HG03439 (cell line): ENCODE measurements around the gene CHST15.

Source experiments
- ATAC-seq: cut with Tn5 transposase; IDR thresholded peaks from one replicate; pipeline ENCODE4 v1.9.1; 2021; ENCODE audit warnings: mild to moderate bottlenecking, moderate library complexity; ENCODE audit not compliant: unreplicated experiment

The CHST15 gene

DNA sequence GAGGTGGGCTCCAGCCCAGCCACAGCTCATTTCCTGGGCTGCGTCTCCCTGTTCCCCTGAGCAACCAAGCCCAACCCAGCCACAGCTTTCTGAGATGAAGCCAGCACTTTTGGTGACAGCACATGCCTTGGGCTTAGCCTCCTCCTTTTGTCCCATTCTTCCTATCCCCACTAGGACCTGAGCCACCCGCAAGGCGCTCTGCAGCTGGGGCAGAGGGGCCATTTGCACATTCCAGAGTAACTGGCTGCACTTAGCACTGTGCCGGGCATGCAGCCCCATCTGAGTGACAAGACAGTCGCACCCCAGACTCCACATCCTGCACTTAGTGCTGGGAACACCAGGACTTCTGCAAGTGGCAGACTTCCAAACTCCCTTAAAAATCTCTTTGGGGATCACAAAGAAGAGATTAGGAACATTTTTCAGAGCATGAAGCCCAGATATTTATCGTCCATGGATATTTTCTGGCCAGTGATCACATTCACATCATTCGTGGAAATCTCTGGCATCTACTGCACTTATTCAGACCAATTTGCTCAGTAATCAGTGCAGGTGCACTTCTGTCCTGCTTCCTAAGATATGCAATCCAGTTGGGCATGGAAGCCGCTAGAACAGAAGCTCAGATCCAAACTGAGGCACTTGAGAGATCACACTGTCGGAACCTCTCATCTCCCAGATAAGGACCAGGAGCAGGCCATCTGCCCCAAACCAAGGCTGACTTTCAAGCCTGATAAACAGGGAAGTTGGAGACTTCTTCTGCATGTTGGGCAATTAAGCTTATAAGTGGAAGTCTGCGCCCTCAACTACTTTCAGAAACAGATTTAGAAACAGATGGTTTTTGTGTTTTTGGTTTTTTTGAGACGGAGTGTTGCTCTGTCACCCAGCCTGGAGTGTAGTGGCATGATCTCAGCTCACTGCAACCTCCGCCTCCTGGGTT lies 26.4 kb downstream of the CHST15 start:
- no peak for ATAC-seq

DNA sequence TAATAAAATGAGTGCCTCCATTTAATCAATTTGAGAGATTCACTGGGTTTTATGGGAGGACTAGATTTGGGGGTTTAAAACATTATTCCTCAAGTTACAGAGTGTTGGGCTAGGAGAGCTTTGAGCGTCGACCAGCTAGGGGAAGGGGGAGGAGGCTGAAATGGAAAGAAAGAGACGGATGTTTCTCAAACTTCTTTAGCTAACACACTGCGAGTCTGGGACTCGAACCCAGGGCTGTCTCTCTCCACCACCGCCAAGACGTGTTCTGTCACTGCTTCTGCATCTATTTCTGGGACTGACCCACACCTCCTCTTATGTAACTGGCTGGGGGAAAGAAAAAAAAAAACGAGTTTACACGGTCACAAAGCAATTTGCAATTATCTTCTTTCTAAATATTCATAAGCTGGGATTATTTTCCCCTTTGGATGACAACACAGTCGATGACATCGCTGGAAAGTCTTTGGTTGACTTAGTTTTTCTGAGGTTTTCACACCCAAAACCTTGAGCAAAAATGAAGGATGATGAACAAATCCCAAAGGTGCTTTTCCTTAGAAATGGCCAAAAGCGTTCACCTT lies 27.2 kb downstream of the CHST15 start:
- ATAC-seq: no peak

DNA sequence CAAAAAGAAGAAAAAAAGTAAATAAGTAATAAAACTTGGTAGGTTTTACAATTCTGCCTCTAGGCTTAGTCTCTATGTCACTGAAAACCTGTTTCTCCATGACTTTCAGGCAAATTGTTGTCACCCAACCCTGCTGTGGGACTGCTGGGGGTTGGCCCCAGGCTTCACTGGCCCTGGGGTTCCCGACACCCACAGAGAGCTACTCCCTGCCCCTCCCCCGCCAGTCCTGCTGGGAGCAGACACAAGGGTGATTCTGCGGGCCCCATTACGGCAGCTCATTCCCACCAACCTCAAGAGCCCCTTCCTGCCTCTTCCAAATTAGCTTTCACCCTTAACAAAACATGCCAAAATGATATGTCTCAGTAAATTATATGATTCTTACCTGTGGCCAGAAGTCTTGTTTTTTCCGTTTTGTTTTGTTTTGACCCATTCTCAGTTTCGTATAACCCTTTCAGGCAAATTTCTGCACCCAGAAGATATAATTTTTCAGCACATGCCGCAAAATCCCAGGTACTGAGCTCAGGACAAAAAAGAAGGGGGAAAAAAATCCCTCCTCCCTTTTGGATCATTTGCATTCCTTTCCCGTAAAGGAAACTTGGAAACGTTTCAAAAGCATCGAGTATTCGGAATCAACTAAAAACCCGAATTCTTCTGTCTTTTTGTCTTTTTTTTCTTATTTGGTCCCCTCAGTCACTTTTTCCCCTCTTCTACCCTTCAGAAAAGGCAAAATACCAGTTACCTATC lies 27.8 kb downstream of the CHST15 start:
- ATAC-seq: no peak

DNA sequence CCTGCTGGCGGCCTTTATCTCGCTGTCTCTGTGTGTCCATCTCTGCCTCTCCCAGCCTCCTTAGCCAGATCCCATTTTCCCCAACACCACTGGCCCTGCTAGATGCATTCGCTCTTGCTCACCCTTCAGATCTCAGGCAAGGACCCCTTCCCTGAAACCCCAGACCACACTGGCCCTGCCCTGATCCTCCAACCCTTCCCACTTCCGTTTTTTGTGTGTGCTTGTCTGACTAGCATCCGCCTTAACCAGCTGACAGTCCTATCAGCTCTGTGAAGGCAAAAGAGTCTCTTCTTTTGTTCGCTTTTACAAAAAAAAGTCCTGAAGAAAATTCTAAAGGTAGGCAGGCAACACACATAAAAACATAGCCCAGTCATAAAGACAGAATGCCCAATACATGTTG lies 28.7 kb downstream of the CHST15 start:
- no peak for ATAC-seq

DNA sequence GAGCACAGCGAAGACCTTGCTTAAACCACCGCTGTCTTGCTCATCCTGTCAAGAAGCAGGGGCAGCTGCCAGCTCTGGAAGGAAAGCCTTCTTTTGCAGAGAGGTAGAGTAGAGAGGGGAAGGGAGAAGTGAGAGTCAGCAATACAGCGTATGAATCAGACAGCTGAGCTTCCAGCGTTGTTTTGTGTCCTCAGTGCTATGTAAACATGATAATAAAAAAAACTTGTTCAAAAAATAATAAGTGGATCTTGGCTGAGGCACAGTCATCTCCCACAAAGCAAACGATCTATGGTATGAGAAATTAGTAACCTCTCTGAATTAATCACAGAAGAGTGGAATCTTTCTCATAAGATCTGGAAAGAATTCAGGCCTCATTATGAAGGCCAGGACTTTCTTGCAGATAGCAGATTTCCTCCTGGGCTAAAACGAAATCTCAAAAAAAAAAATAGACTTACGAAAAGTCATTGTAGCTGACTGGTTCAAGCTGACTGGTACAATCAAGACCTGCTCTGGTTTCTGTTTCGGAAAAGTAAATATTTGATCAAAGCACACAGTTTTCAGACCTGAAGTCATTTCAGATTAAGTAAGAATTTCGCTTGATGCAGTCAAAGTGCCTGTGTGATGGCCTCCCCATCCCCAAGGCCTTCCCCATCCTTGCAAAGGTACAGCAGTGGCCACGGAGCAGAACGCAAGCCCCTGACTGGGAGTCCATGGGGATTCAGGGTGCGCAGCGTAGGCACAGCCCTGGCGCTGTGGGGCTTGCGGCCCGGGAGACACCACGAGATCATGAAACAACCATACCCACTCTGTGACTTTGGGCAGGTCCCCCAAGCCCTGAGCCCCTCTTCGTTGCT lies 29.4 kb downstream of the CHST15 start:
- no peak for ATAC-seq

DNA sequence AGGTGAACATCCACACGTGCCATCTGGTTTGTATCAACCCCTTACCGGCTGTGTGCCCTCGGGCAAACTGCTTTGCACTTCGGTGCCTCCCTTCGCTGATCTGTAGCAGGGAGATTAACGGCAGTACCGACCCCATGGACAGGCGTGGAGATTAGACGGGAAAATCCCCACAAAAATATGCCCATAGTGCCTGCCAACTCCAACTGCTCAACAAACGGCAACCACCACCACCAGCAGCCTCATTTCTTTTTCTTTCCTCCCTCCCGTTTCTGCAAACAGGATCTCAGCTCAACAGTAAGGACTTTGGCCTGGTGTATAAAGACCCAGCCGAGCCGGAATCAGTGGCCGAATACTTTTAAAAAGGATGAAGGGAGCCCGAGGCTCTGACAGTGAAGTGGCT lies 31.0 kb downstream of the CHST15 start:
- no peak for ATAC-seq

DNA sequence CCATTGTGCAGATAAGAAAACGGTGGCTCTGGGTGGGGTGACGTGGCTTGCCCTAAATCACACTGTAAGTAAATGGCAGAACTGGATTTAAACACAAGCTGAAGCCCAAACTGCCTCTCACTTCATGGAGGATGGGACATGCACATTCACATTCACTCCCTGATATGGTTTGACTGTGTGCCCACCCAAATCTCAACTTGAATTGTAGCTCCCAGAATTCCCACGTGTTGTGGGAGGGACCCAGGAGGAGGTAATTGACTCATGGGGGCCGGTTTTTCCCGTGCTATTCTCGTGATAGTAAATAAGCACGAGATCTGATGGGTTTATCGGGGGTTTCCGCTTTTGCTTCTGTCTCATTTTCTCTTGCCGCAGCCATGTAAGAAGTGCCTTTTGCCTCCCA lies 32.4 kb downstream of the CHST15 start:
- no peak for ATAC-seq

DNA sequence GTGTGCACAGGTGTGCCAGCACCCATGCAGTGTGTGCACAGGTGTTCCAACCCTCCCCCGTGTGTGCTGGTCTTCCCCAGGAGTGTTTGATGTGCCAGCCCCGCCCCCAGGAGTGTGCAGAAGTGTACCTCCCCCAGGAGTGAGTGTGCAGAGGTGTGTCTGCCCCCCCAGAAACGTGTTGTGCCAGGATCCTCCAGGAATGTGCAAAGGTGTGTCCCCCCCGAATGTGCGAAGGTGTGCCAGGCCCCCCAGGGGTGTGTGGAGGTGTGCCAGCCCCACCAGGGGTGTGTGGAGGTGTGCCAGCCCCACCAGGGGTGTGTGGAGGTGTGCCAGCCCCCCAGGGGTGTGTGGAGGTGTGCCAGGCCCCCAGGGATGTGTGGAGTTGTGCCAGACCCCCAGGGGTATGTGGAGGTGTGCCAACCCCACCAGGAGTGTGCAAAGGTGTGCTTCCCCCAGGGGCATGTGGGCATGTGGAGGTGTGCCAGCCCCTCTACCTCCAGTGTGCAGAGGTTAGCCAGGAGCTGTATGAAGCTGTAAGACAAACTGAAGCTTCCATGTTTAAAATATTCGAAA lies 33.2 kb downstream of the CHST15 start:
- ATAC-seq: no peak

DNA sequence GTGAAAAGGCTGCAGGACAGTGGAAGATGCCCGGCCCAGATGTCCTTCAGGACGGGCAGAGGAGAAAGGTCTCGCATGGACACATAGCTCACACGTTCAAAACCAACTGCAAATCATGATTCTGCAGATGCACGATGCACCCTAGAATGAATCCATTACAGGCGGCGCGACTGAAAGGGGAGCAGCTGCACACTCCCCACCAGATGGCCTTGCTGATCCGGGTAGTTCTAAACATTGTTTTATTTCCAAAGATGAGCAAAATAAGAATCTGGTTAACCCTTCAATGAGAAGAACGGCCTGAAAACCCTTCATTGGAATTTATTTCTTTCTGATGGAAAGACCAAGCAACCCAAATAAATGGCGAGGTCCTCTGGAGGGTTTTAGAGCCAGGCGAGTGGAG lies 33.8 kb downstream of the CHST15 start:
- ATAC-seq: no peak

DNA sequence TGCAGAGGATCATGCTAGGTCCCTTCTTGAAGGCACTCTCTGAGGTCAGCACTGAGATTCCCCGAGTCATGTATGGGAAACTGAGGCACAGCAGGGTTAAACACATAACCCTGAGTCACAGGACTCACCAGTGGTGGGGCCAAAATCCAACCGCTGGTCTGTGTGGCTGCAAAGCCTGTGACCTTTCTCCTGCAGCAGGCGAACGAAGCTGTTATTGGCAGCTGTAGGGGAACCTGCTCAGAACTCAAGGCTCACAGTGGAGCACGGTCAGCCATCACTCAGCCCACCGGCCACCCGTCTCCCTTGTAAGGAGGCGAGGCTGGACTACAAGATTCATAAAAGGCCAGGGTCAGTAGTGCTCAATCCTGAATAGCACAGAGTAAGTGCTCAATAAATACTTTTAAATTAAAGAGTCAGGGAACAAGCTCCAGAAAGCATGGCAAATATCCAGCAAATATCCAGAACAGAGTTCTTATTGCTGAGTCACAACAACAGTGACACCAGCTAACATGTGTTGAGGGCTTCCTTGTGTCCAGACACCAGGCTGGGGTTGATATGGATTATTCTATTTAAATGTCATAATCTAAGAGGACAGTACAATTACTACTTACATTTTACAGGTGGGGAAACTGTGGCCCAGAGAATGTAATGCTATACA lies 34.9 kb downstream of the CHST15 start:
- ATAC-seq: no peak

DNA sequence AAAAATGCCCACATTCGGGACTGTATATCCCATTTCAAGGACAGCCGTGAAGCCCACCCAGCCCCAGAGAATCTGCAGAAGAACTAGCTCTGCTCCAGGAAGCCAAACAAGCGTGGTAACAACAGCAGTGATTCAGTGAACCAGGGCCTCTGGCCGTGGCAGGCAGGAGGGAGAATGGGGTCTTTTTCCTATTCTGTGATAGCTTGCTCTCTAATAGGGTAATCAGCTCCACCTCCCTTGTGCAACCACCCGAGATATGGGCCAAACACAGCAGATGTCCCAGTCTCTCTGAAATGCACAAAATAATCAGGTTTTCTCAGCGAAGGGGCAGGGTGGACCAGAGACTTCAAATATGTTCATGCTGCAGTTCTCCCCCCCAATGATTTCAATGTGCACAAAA lies 35.8 kb downstream of the CHST15 start:
- ATAC-seq: no peak

DNA sequence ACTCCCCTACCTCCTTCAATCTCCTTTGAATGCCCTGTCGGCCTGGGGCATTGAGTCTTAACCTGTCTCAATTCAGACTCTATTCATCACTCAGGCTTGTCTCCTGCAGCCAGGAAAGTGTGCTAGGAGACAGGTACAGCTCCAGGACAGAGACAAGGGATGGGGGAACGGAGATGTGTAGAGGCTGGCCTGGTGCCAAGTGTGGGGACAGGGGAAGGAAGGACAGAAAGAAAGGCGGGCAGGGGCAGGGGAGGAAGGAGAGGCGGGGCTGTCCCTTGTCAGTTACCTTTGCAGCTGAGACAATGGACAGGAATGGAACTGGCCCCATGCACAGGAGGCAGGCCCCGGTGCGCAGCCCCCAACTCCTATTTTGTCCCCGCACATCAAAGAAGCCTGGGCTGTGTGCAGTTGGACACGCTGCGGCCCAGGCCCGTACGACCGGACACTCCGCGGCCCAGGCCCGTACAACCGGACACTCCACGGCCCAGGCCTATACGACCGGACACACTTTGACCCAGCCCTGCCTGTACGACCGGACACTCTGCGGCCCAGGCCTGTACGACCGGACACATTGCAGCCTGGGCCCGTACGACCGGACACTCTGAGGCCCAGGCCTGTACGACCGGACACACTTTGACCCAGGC lies 36.9 kb downstream of the CHST15 start:
- ATAC-seq: no peak

DNA sequence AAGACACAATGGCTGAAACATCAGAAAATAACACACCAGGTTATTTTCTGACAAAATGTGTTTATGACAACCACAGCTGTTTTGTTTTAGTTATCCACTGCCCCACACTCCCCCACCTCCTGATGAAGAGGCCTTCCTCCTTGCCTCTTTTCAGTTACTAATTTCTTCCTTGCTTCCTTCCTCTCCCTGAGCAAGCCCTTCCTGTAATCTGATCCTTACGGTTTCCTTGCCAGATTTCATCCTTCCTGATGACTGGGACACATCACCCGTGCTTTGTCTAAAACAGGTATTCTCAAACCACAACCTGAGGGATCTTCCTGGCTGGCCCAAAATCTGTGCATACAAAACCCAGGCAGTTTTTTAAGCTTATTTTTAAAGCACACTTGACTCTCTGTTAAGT lies 39.4 kb downstream of the CHST15 start:
- ATAC-seq: no peak

DNA sequence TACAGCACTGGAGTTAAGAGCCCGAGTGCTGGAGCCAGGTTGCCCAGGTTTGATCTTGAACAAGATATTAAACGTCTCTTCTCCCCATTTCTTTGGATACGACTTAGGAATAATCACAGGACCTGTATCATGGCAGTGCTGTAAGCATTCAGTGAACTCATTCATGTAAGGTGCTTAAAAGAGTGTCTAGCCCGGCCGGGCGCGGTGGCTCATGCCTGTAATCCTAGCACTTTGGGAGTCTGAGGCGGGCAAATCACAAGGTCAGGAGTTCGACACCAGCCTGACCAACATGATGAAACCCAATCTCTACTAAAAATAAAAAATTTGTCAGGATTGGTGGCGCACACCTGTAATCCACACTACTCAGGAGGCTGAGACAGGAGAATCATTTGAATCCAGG lies 40.8 kb downstream of the CHST15 start:
- ATAC-seq: no peak

DNA sequence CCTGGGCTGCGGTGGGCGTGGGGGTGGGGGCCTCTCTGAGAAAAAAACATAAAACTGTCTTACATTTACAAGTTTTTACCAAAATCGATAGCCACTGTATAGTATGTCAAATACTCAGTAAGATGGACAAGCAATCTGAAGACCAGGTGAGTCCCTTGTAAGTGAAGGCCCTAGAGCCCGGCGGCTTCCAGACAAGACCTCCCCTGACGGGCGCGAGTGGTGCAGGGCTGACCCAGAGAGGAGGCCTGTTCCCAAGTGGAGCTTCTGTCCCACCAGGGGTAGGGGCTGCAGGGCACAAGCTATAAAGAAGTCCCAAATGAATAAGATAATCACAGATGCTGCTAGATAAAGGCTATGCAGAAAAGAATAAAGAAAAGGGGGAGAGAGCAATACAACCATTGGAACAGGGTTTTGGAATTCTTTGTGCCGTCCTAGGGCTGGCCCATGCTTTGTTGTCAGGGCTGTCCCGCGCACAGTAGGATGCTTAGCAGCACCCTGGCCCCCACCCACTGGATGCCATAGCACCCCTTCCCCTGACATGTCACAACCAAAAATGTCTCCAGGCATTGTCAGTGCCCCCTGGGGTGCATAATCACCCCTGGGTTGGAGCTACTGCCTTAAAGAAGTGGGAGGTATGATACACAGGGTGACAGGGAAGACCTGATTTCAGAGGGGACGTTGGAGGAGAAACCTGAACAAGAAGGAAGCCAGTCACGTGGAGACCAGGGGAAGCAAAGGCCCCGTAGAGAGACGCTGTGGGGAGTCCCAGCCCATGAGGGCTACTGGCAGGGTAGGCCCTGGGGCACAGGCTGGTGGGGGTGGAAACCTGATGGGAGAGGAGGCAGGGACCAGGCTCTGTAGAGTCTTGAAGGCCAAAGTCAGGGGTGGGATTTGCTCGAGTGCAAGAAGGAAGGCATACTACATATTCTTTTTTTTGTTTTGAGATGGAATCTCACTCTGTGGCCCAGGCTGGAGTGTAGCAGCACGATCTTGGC lies 43.1 kb downstream of the CHST15 start:
- no peak for ATAC-seq

DNA sequence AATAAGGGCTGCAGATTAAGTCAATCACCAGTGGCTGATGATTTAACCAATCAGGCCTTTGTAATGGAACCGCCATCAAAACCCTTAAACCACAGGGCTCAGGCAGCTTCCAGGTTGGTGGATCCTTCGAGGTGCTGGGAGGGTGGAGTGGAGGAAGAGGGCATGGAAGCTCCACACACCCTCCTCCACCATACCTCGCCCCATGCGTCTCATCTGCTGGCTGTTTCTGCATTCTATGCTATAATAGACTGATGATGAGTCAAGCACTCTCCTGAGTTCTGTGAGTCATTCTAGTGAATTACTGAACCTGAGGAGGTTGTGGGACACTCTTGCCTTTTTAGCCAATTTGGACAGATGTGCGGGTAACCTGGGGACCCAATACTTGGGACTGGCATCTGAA lies 43.9 kb downstream of the CHST15 start:
- no peak for ATAC-seq

DNA sequence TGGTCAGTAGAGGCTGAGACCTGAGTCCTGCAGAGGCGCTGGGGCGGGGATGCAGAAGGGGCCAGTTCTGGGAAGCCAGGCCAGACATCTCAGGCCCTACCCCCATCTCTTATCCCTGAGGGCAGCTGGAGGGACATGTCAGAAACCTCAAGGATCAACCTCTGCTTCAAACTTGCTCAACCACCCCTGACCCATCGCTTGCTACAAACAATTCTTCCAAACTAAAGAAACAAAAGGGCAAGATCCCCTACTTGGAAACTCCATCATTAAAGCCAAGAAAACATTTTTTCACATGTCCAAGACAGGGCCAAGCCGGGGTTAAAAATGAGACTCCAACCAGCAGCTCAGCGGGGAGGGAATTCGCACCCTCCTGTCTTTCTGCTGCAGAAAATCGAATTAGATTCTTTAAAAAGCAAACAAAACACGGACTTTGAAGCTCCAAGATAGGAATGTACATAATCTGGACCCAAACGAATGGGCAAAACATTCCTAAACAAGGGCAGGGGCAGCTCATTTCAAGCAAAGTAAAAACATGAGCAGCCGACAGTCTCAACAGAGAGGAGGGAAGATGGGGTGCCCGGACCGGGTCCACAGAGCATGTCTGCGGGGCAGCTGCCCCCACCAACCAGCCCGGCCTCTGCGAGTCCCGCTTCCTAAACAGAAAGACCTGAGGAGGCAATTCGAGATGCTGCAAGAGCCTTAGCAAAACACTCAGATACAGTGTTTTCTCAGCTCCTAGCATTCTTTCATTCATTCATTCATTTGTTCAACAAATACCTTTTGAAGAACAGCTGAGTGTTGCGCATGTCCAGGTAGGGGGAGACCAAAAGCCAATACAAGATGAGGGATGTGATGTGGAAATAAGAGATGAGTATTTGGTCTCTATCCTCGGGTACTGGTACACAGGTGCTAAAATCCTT lies 44.8 kb downstream of the CHST15 start:
- ATAC-seq: no peak
